ENCODE data around the gene STIL.
"Not testable (repeated sequence)": the region's sequence is repeated elsewhere in the genome, so short reads cannot be mapped to it uniquely, and the experiment has no call there.

The STIL gene

GRCh38 chr1:47216278-47217059 lies 97.5 kb downstream of the STIL start:
- no peak for DNase-seq

- DNase-seq = no peak
Observed at GRCh38 chr1:47215713-47216112, 98.2 kb downstream of the STIL start.

GRCh38 chr1:47214549-47214948 lies 99.4 kb downstream of the STIL start:
- no peak for DNase-seq

GRCh38 chr1:47213230-47213963 lies 100.5 kb downstream of the STIL start:
- no peak for DNase-seq

- DNase-seq = no peak
Observed at GRCh38 chr1:47212636-47213229, 101.2 kb downstream of the STIL start.

GRCh38 chr1:47211796-47212269 lies 102.1 kb downstream of the STIL start:
- DNase-seq = no peak

GRCh38 chr1:47210666-47211065 lies 103.3 kb downstream of the STIL start:
- no peak for DNase-seq

- no peak for DNase-seq
Observed at GRCh38 chr1:47209725-47210325, 104.1 kb downstream of the STIL start.

- DNase-seq = no peak
Observed at GRCh38 chr1:47209091-47209490, 104.9 kb downstream of the STIL start.

- DNase-seq = no peak
Observed at GRCh38 chr1:47208374-47208850, 105.5 kb downstream of the STIL start.

GRCh38 chr1:47207803-47208373 lies 106.1 kb downstream of the STIL start:
- DNase-seq = no peak

GRCh38 chr1:47205918-47206317 lies 108.0 kb downstream of the STIL start:
- DNase-seq = no peak

- not testable (repeated sequence) for DNase-seq
Observed at GRCh38 chr1:47203504-47203903, 110.4 kb downstream of the STIL start.

GRCh38 chr1:47201179-47201578 lies 112.8 kb downstream of the STIL start:
- DNase-seq = no peak

Measured in NK-92 treated with Interleukin-12 subunit alpha and Interleukin-12 subunit beta, amount 100 ng/mL, for 24 hours (cell line).